Urinary bladder (tissue), 4 donors: ENCODE data around the gene RBM6. TPM values are rescaled to one million over a fixed set of nuclear protein-coding genes. Genes with fewer than 3 reads are reported as not detected.
"Not testable (repeated sequence)": the region's sequence is repeated elsewhere in the genome, so short reads cannot be mapped to it uniquely, and the experiment has no call there.

Experiments used
- DNase-seq: peaks from one replicate; pipeline ENCODE4 v3.0.0-alpha.2; 2015; ENCODE audit errors: extremely low spot score
- H3K27ac ChIP-seq: one replicate; pipeline ENCODE4 v1.5.1; 2013; ENCODE audit warnings: low read depth, mild to moderate bottlenecking, moderate library complexity
- H3K36me3 ChIP-seq: one replicate; pipeline ENCODE4 v1.6.1; 2013; ENCODE audit warnings: mild to moderate bottlenecking, moderate library complexity; ENCODE audit not compliant: insufficient read depth
- H3K4me1 ChIP-seq: one replicate; pipeline ENCODE4 v1.6.1; 2013; ENCODE audit warnings: mild to moderate bottlenecking, moderate library complexity; ENCODE audit not compliant: insufficient read depth
- H3K4me3 ChIP-seq: one replicate; pipeline ENCODE4 v1.5.1; 2013; ENCODE audit warnings: low read depth, low read length
- WGBS: extraction: QIAGEN DNeasy Blood & Tissue Kit; methylation state at CpG from one replicate; pipeline ENCODE4 v1.1.7; 2013; 5-methylcytosine and 5-hydroxymethylcytosine counted together
- polyA plus RNA-seq: library from polyadenylated mRNA; stranded (reverse); fragments of 200-250 nt; gene quantifications from one replicate; pipeline ENCODE4 v1.2.3, GENCODE V29; 2013
- total RNA-seq: library from RNA; depleted of rRNA; stranded (reverse); fragments of >200 nt; gene quantifications from one replicate; pipeline ENCODE4 v1.2.3, GENCODE V29; 2014
- donor health status: healthy with polysubstance abuse.
- donor health status: healthy.

The RBM6 gene
- total and polyA plus RNA-seq, 2 donors = 66.0 to 117 TPM

DNA sequence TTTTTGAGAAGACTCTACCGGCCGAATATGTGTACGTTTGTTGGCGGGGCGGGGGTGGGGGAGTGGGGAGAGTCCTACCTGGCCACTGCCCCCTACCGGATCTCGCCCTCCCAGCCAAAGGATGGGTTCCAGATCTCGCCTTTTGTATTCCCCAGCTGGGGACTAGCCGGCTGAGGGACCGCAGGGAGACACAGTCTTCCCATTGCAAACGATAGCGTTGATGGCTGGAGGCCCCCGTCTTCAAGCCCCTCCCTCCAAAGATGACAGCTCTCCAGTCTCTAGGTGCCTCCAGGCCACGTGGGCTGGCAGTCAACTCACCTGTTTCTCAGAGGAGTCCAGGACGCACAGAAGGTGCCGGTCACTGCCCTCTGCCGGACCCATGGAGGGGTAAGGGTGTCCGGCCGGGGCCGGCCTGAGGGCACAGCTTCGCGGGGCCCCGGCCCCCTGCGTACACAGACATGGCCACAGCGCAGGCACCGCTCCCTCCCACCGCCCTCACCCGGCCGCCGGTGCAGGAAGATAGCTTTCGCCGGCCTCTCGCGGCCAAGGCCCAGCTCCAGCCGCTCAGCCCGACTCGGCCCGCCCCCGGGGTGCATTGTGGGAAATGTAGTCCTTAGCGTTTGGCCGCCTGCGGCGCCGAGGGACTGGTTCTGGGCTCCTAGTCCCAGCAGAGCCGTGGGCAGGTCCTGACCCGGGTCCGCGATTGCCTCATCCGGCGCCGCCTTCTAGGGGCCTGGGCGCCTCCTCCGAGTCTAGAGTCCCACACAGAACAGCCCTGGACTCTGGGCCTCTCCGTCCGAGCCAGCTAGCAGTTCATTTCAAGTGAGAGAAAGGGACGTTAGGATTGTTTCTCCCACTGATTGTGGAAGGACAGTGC, 10.4 kb upstream of the RBM6 start, which contains the start of gene MON1A:
MON1A (minus strand) TSS at position 521 of the 877 bp plus-strand sequence. CDS start 16,465 bp downstream, outside the sequence.
- peak; percentile 73 for DNase-seq
- peak within 1 kb of the TSS; percentile 54 for H3K4me3 ChIP-seq
- no peaks in the 10 kb centered on the region for H3K4me1 ChIP-seq
- H3K27ac ChIP-seq = peak within 1 kb of the TSS; percentile 77
- H3K36me3 ChIP-seq = no peaks in the 10 kb centered on the region
- under 1% methylated on average over 56 of the region's 56 CpGs for WGBS

GRCh38 chr3:49930168-49930690, 9.7 kb upstream of the RBM6 start:
- WGBS = 34% methylated on average over 16 of the region's 16 CpGs
- Histone ChIP-seq H3K4me1 (no peaks in the 10 kb centered on the region), H3K36me3 (no peaks in the 10 kb centered on the region), H3K4me3 (peak overlapping the region; percentile 54), H3K27ac (peak overlapping the region; percentile 77)
- DNase-seq = peak; percentile 1

DNA sequence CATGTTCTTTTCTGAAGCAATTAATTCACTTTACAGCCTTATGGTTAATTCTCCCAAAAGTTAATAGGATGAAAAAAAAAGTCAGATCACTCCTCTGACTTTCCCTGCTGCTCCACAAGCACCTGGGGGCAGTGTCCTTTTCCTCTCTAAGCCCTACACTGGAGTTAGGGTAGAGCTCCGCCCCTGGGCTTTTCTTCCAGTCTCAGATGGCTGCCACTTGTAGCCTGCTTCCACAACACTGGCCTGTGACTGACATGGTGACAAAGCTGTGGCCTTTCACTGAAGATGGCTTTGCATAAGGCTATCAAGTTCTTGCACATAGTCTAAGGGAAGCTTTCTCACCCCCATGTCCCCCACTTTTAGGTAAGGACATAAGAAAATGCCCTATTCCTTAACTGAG, 9.0 kb upstream of the RBM6 start:
- Histone ChIP-seq H3K4me1 (no peaks in the 10 kb centered on the region), H3K4me3 (no peak overlapping the region), H3K36me3 (no peaks in the 10 kb centered on the region), H3K27ac (no peak overlapping the region)
- 87% methylated on average over 1 of the region's 1 CpG for WGBS
- DNase-seq = no peak

- WGBS = 93% methylated on average over 15 of the region's 15 CpGs
- not testable (repeated sequence) for DNase-seq
These were observed 7.7 kb upstream of the RBM6 start for GRCh38 chr3:49932281-49932680.

DNA sequence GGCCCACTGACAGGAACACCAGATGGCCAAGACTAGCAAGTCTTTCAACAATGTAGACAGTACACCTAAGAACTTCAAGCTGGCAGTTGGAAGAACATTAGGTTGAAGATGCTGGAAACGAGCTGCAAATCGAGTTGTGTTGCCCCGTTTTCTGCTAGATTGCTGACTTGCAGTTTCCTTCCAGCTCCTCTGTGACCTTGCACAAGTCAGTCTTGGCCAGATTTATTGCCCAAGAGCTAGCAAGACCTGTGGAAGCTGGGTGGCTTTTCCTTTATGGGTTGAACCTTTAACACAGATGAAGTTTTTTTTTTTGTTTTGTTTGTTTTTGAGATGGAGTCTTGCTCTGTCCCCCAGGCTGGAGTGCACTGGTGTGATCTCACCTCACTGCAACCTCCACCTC, 2.9 kb upstream of the RBM6 start:
- Histone ChIP-seq H3K4me3 (no peak overlapping the region), H3K4me1 (peaks cover 2% of the 10 kb centered on the region), H3K27ac (no peak overlapping the region), H3K36me3 (no peaks in the 10 kb centered on the region)
- 72% methylated on average over 3 of the region's 3 CpGs for whole genome bisulfite sequencing
- DNase-seq = no peak

More at GRCh38 chr3:49932281-49932680, 7.7 kb upstream of the RBM6 start:
- H3K36me3 ChIP-seq, H3K27ac ChIP-seq, H3K4me3 ChIP-seq, H3K4me1 ChIP-seq: not testable (repeated sequence)

DNA sequence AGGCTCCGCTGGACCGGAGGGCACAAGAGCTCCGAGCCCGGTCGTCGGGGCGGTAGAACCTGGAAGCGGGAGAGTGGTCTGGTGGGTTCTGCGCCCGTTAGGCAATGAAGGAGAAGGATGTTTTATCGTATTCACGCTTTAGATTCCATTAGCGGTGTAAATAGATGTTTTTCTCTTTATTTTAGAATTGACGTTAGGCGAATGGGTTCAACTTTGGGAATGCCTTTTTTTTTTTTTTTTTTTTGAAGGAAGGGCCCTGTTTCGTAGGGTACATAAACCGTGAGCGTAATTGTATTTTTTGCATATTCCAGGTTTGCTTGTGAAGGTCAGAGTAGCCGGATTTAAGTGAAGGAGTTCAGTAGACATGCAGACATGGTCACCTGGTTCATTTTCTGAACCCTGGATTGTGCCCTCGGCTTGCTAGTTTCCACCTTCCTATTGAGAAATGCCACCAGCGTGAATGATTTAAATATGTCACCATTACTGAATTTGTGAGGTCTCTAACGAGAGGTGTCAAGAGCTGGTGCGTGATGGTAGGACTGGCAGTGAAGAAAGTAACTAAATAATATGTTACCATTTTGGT, 808 bp downstream of the RBM6 start:
- Histone ChIP-seq H3K4me3 (peak overlapping the region; percentile 73), H3K27ac (peak overlapping the region; percentile 95), H3K36me3 (no peaks in the 10 kb centered on the region), H3K4me1 (peaks cover 2% of the 10 kb centered on the region)
- 8% methylated on average over 23 of the region's 23 CpGs for WGBS
- no peak for DNase-seq

GRCh38 chr3:49942651-49943050, 2.7 kb downstream of the RBM6 start:
- Histone ChIP-seq H3K4me1 (peaks cover 2% of the 10 kb centered on the region), H3K36me3 (no peaks in the 10 kb centered on the region), H3K27ac (no peak overlapping the region), H3K4me3 (no peak overlapping the region)
- no peak for DNase-seq
- 78% methylated on average over 2 of the region's 2 CpGs for WGBS

- no peak for DNase-seq
- Histone ChIP-seq H3K4me3 (no peak overlapping the region), H3K4me1 (no peaks in the 10 kb centered on the region), H3K36me3 (no peaks in the 10 kb centered on the region), H3K27ac (no peak overlapping the region)
- 99% methylated on average over 6 of the region's 6 CpGs for WGBS
These were observed 13.0 kb downstream of the RBM6 start for GRCh38 chr3:49952924-49953323.

GRCh38 chr3:49955636-49956035, 15.7 kb downstream of the RBM6 start:
- H3K4me1 ChIP-seq = peaks cover 1% of the 10 kb centered on the region
- H3K27ac ChIP-seq = no peak overlapping the region
- DNase-seq = no peak
- H3K4me3 ChIP-seq = no peak overlapping the region
- H3K36me3 ChIP-seq = no peaks in the 10 kb centered on the region
- WGBS = 91% methylated on average over 3 of the region's 3 CpGs

GRCh38 chr3:49966233-49966942, 26.4 kb downstream of the RBM6 start:
- no peak overlapping the region for H3K4me3 ChIP-seq
- 97% methylated on average over 1 of the region's 1 CpG for WGBS
- DNase-seq = no peak
- H3K36me3 ChIP-seq = peaks cover 1% of the 10 kb centered on the region
- H3K4me1 ChIP-seq = no peaks in the 10 kb centered on the region
- H3K27ac ChIP-seq = no peak overlapping the region

GRCh38 chr3:49967291-49967690, 27.3 kb downstream of the RBM6 start:
- no peak for DNase-seq
- H3K36me3 ChIP-seq = peaks cover 1% of the 10 kb centered on the region
- no peak overlapping the region for H3K27ac ChIP-seq
- H3K4me3 ChIP-seq = no peak overlapping the region
- WGBS = 31% methylated on average over 6 of the region's 6 CpGs
- no peaks in the 10 kb centered on the region for H3K4me1 ChIP-seq

- peaks cover 1% of the 10 kb centered on the region for H3K36me3 ChIP-seq
- H3K27ac ChIP-seq = no peak overlapping the region
- no peak overlapping the region for H3K4me3 ChIP-seq
- no peaks in the 10 kb centered on the region for H3K4me1 ChIP-seq
- DNase-seq = no peak
- WGBS = 90% methylated on average over 8 of the region's 8 CpGs
These were observed 28.4 kb downstream of the RBM6 start for GRCh38 chr3:49968346-49968745.

DNA sequence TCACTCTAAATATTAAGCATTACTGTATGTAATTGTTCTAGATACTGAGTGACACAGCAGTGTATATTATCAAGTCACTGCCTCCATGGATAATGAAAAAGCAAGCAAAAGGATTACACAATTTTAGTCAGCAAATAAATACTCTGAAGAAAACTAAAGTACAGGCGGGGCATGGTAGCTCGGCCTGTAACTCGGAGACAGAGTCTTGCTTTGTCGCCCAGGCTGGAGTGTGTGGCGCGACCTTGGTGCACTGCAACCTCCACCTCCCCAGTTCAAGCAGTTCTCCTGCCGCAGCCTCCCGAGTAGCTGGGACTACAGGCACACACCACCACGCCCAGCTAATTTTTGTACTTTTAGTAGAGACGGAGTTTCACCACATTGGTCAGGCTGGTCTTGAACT, 32.7 kb downstream of the RBM6 start:
- H3K4me1 ChIP-seq = no peaks in the 10 kb centered on the region
- DNase-seq = no peak
- WGBS = 95% methylated on average over 10 of the region's 10 CpGs
- H3K36me3 ChIP-seq = no peaks in the 10 kb centered on the region
- H3K4me3 ChIP-seq = no peak overlapping the region
- no peak overlapping the region for H3K27ac ChIP-seq
